B cell (primary cell): Measurements from ENCODE around the gene GDPD4. TPM values are rescaled to one million over a fixed set of nuclear protein-coding genes. Genes with fewer than 3 reads are reported as not detected.

Source experiments
- ATAC-seq: fragments of 200-7000 bp; cut with Tn5 transposase; one replicate; pipeline ENCODE4 v1.10.0; 2021; ENCODE audit warnings: low read depth, mild to moderate bottlenecking, moderate number of reproducible peaks, moderate library complexity
- CTCF ChIA-PET: fragments of 350-600 bp; sonication (Branson Sonifier 250); formaldehyde crosslinking; loops from one replicate; lab custom pipeline; 2021; ENCODE audit warnings: antibody characterized with exemption, inconsistent platforms; lab: Charles Lee
- POLR2A ChIA-PET: fragments of 350-600 bp; sonication (Branson Sonifier 250); formaldehyde crosslinking; loops from one replicate; lab custom pipeline; 2021; ENCODE audit warnings: antibody characterized with exemption; lab: Charles Lee
- DNase-seq: peaks from one replicate; pipeline ENCODE4 v3.0.0; 2013
- H2AFZ ChIP-seq: 2 replicates; pipeline ENCODE4 v1.6.1; 2012; ENCODE audit warnings: mild to moderate bottlenecking, low read depth, low read length; ENCODE audit not compliant: insufficient read depth, poor library complexity, severe bottlenecking
- H3K27ac ChIP-seq, 2 donors: 1 replicate in 1 of 2; 2 replicates in 1 of 2; pipeline ENCODE4 v1.5.1; 2012 to 2013; ENCODE audit warnings: low read length in 2 of 2, mild to moderate bottlenecking in 2 of 2, moderate library complexity in 1 of 2
- H3K27me3 ChIP-seq, 4 experiments: fragments of 200-600 bp in 1 of 4; sonication (generic) in 1 of 4; replicated peaks in 1 of 4; 1 replicate in 2 of 4; 2 replicates in 2 of 4; pipeline versions ENCODE4 v1.6.1 to v1.7.0; 2013 to 2016; ENCODE audit warnings: low read length in 3 of 4, mild to moderate bottlenecking in 2 of 4, mixed read lengths in 1 of 4, moderate library complexity in 1 of 4; ENCODE audit not compliant: insufficient read depth in 4 of 4, control insufficient read depth in 3 of 4; ENCODE audit errors: control extremely low read depth in 1 of 4
- H3K36me3 ChIP-seq, 2 experiments: replicated peaks in 1 of 2; 1 replicate in 1 of 2; 2 replicates in 1 of 2; pipeline versions ENCODE4 v1.6.1 to v1.7.1; 2013; ENCODE audit warnings: low read length in 1 of 2; ENCODE audit not compliant: insufficient read depth in 2 of 2, control insufficient read depth in 1 of 2; ENCODE audit errors: control extremely low read depth in 1 of 2, extremely low read depth in 1 of 2
- H3K4me1 ChIP-seq, 2 donors: fragments of 200-600 bp in 1 of 2; sonication (generic) in 1 of 2; 1 replicate in 1 of 2; 2 replicates in 1 of 2; pipeline versions ENCODE4 v1.5.1 to v1.6.1; 2013 to 2017; ENCODE audit warnings: low read length in 2 of 2; ENCODE audit not compliant: control insufficient read depth in 2 of 2, insufficient read depth in 2 of 2
- H3K4me2 ChIP-seq: replicated peaks from 2 replicates; pipeline ENCODE3; 2012; ENCODE audit warnings: mild to moderate bottlenecking, low read depth, low read length; ENCODE audit not compliant: poor library complexity, severe bottlenecking
- H3K4me3 ChIP-seq, 5 experiments: fragments of 200-600 bp in 1 of 5; sonication (generic) in 1 of 5; 1 replicate in 3 of 5; 2 replicates in 2 of 5; pipeline versions ENCODE4 v1.5.1 to v1.7.0; 2011 to 2016; ENCODE audit warnings: low read length in 4 of 5, mild to moderate bottlenecking in 4 of 5, low read depth in 2 of 5, control low read depth in 1 of 5, moderate library complexity in 1 of 5; ENCODE audit not compliant: insufficient read depth in 1 of 5; ENCODE audit errors: control extremely low read depth in 1 of 5, extremely low read depth in 1 of 5
- H3K79me2 ChIP-seq: fragments of 200-600 bp; sonication (generic); one replicate; pipeline ENCODE4 v1.6.0; 2016; ENCODE audit warnings: low read length; ENCODE audit not compliant: control insufficient read depth, insufficient read depth
- H3K9ac ChIP-seq: fragments of 200-600 bp; sonication (generic); 2 replicates; pipeline ENCODE4 v1.6.1; 2017; ENCODE audit warnings: mild to moderate bottlenecking, low read length, moderate library complexity
- H3K9me3 ChIP-seq, 3 donors: one replicate each; pipeline versions ENCODE4 v1.6.1 to v1.7.1; 2013; ENCODE audit warnings: low read length in 2 of 3; ENCODE audit not compliant: control insufficient read depth in 2 of 3, insufficient read depth in 1 of 3; ENCODE audit errors: control extremely low read depth in 1 of 3
- H4K20me1 ChIP-seq: 2 replicates; pipeline ENCODE4 v1.6.0; 2012; ENCODE audit warnings: mild to moderate bottlenecking, low read length; ENCODE audit not compliant: insufficient read depth, control insufficient read depth, poor library complexity, severe bottlenecking
- H3K27ac Mint-ChIP-seq: one replicate; pipeline ENCODE4 v1.8.0; 2021; ENCODE audit warnings: mixed read lengths
- H3K27me3 Mint-ChIP-seq: one replicate; pipeline ENCODE4 v1.8.0; 2021; ENCODE audit warnings: mixed read lengths
- H3K4me1 Mint-ChIP-seq: one replicate; pipeline ENCODE4 v1.8.0; 2021; ENCODE audit warnings: mixed read lengths
- H3K4me3 Mint-ChIP-seq: one replicate; pipeline ENCODE4 v1.8.0; 2021; ENCODE audit warnings: mixed read lengths
- H3K9me3 Mint-ChIP-seq: one replicate; pipeline ENCODE4 v1.8.0; 2022; ENCODE audit warnings: mixed read lengths; ENCODE audit not compliant: insufficient read depth
- CTCF ChIP-seq: fragments of 200-600 bp; IDR thresholded peaks from one replicate; pipeline ENCODE4 v1.8.0; 2022; ENCODE audit warnings: antibody characterized with exemption, mild to moderate bottlenecking
- EZH2 ChIP-seq: IDR thresholded peaks from 2 replicates; pipeline ENCODE4 v1.6.1; 2012; ENCODE audit warnings: borderline replicate concordance, low read depth, mild to moderate bottlenecking, moderate library complexity, low read length; ENCODE audit not compliant: insufficient read depth, poor library complexity, severe bottlenecking
- WGBS: methylation state at CpG from one replicate; pipeline ENCODE4 v1.1.5; 2013; ENCODE audit warnings: missing lambda C conversion rate; ENCODE audit not compliant: insufficient coverage; 5-methylcytosine and 5-hydroxymethylcytosine counted together
- intact Hi-C: fragments of 100-400 bp; cut with micrococcal nuclease; formaldehyde crosslinking; loops from one replicate; pipeline ENCODE4 v1.10.0; 2022
- polyA plus RNA-seq: library from polyadenylated mRNA; depleted of rRNA; stranded (reverse); fragments of >200 nt; gene quantifications from 2 replicates; pipeline ENCODE4 v1.2.3, GENCODE V29; 2012
- total RNA-seq, 2 donors: library from RNA; stranded (reverse); fragments of 120-200 nt in 1 of 2; gene quantifications; 1 replicate in 1 of 2; 2 replicates in 1 of 2; pipeline versions ENCODE4 v1.2.3 to v1.2.4, GENCODE V29; 2013 to 2022

GDPD4 gene
- total and polyA plus RNA-seq, 2 donors (not counting 1 experiment from before 2014, with no cell fraction given) = not detected

DNA sequence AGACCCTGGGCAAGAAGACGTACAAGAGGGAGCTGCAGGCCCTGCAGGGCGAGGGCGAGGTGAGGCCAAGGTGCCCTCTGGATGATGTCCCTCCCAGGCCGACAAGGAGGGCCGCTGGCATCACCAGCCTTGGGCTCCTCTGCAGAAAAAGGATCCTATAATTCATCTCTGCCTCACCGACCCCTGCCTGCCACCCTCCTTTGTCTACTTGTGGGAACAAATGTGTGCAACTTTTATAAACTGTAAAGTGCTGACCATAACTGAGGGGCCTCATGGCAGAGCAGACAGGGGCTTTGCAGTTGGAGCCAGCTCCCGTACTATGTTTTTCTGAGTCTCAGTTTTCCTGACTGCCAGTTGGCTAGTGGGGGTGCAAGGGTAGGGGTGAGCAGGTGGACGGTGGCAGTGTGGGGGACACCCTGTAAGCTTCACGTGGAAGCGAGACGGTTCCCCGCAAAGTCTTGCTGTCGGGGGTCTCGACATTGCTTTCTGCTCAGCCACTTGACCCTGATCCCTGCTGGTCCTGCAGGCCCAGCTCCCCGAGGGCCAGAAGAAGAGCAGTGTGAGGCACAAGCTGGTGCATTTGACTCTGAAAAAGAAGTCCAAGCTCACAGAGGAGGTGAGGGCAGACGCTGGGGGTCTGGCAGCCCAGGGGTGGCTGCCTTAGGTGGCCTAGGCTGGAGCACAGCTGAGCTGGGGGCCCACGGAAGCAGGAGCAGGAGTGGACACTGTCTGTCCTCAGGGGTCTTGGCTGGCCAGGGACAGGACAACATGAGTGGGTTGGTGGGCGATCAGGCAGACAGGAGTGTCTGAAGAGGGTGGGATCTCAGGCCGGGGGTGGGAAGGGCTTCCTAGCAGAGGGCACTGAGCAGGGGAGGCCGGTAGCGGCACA, 118.7 kb downstream of the GDPD4 start:
- H3K4me3 ChIP-seq = no peak overlapping the region
- H4K20me1 ChIP-seq = no peaks in the 10 kb centered on the region
- no peaks in the 10 kb centered on the region for H3K27me3 ChIP-seq
- no peak overlapping the region for H3K27ac ChIP-seq
- H3K4me2 ChIP-seq = no peak overlapping the region
- H3K36me3 ChIP-seq = no peaks in the 10 kb centered on the region
- Mint-ChIP-seq H3K27ac (no peak overlapping the region), H3K9me3 (no peaks in the 10 kb centered on the region), H3K4me3 (no peak overlapping the region), H3K4me1 (no peaks in the 10 kb centered on the region), H3K27me3 (no peaks in the 10 kb centered on the region)
- H3K9ac ChIP-seq = no peak overlapping the region
- H3K79me2 ChIP-seq = no peaks in the 10 kb centered on the region
- no peak overlapping the region for H2AFZ ChIP-seq
- no peaks in the 10 kb centered on the region for H3K4me1 ChIP-seq
- ChIA-PET CTCF (no interaction called here), POLR2A (no interaction called here)
- no peaks in the 10 kb centered on the region for H3K9me3 ChIP-seq
- DNase-seq = no peak
- TF ChIP-seq CTCF = no peak
- TF ChIP-seq EZH2 = no peak
- WGBS = 91% methylated on average over 21 of the region's 21 CpGs
- intact Hi-C loops = no loop called here
- ATAC-seq = no peak

DNA sequence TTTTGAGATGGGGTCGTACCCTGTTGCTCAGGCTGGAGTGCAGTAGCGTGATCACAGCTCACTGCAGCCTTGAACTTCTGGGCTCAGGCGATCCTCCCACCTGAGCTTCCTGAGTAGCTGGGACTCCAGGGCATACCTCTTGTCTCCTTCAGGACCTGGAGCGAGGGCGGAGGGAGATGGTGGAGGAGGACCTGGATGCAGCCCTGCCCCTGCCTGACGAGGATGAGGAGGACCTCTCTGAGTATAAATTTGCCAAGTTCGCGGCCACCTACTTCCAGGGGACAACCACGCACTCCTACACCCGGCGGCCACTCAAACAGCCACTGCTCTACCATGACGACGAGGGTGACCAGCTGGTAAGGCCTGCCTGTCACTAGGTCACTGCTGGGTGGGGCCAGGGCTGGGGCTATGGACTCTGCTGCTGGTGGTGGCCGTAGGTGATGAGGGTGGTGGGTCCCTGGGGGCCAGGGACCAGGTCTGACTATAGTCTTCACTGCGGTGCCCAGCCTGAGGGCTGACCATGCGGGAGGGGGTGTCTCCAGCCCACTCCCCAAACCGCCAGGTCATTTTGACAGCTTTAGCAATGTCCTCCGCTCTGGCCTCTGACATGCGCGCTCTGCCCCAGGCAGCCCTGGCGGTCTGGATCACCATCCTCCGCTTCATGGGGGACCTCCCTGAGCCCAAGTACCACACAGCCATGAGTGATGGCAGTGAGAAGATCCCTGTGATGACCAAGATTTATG, 119.5 kb downstream of the GDPD4 start:
- Histone ChIP-seq H3K9me3 (no peaks in the 10 kb centered on the region), H3K4me1 (no peaks in the 10 kb centered on the region), H3K4me3 (no peak overlapping the region), H4K20me1 (no peaks in the 10 kb centered on the region), H3K79me2 (no peaks in the 10 kb centered on the region), H3K36me3 (no peaks in the 10 kb centered on the region), H3K27me3 (no peaks in the 10 kb centered on the region), H3K4me2 (no peak overlapping the region), H3K9ac (no peak overlapping the region), H3K27ac (no peak overlapping the region), H2AFZ (no peak overlapping the region)
- ChIA-PET CTCF (no interaction called here), POLR2A (no interaction called here)
- no peak for DNase-seq
- no peaks in the 10 kb centered on the region for H3K4me1 Mint-ChIP-seq
- no peak overlapping the region for H3K27ac Mint-ChIP-seq
- TF ChIP-seq EZH2 = no peak
- no peak for TF ChIP-seq CTCF
- intact Hi-C loops = no loop called here
- no peak overlapping the region for H3K4me3 Mint-ChIP-seq
- WGBS = 85% methylated on average over 21 of the region's 22 CpGs
- no peak for ATAC-seq
- H3K27me3 Mint-ChIP-seq = no peaks in the 10 kb centered on the region
- H3K9me3 Mint-ChIP-seq = no peaks in the 10 kb centered on the region
